HepG2 (cell line): ENCODE data around the gene ADPRHL1. TPM values are rescaled to one million over a fixed set of nuclear protein-coding genes. Genes with fewer than 3 reads are reported as not detected.
"Not testable (repeated sequence)": the region's sequence is repeated elsewhere in the genome, so short reads cannot be mapped to it uniquely, and the experiment has no call there.

Experiments
- ATAC-seq: fragments of 200-7000 bp; cut with Tn5 transposase; 3 replicates; pipeline ENCODE4 v1.9.1; 2020; ENCODE audit warnings: mild to moderate bottlenecking, moderate library complexity
- BruUV-seq: library from RNA; stranded (reverse); fragments of 400-500 nt; replicated peaks from 2 replicates; lab custom pipeline; 2021; lab: Mats Ljungman, UMichigan
- CTCF ChIA-PET: fragments of 300-600 bp; formaldehyde crosslinking; extraction: SDS; loops from one replicate; lab custom pipeline; 2021; ENCODE audit warnings: low total read pairs, inconsistent platforms, low intra/inter-chr PET ratio; lab: Yijun Ruan, JAX
- POLR2A ChIA-PET: fragments of 350-600 bp; sonication (Branson Sonifier 250); formaldehyde crosslinking; loops from one replicate; lab custom pipeline; 2020; ENCODE audit warnings: antibody characterized with exemption, inconsistent platforms; lab: Yijun Ruan, JAX
- DNase-seq: peaks from one replicate; pipeline ENCODE4 v3.0.0-alpha.2; 2015; ENCODE audit warnings: low spot score
- FAIRE-seq: peaks from 3 replicates; lab custom pipeline; 2011; peaks lifted over from hg19 to GRCh38; lab: Jason Lieb, UNC
- H2AFZ ChIP-seq: one replicate; pipeline ENCODE4 v1.6.1; 2011; ENCODE audit warnings: low read length, inconsistent platforms
- H3K27ac ChIP-seq: fragments of 300-600 bp; 3 replicates; pipeline ENCODE4 v1.8.0; 2011; ENCODE audit warnings: mixed run types, mild to moderate bottlenecking, mixed read lengths, low read length, inconsistent platforms; ENCODE audit not compliant: insufficient read depth; ENCODE audit errors: extremely low read length
- H3K27me3 ChIP-seq, 2 experiments: fragments of 200-600 bp in 1 of 2; 2 replicates in 1 of 2; 3 replicates in 1 of 2; pipeline versions ENCODE4 v1.6.0 to v1.8.0; 2011; ENCODE audit warnings: low read length in 2 of 2, mild to moderate bottlenecking in 2 of 2, moderate library complexity in 2 of 2, inconsistent platforms in 1 of 2; ENCODE audit not compliant: insufficient read depth in 2 of 2, control insufficient read depth in 1 of 2
- H3K36me3 ChIP-seq, 2 experiments: fragments of 200-600 bp in 1 of 2; replicated peaks in 1 of 2; 2 replicates in 1 of 2; 3 replicates in 1 of 2; pipeline versions ENCODE4 v1.5.1 to v1.8.0; 2011; ENCODE audit warnings: low read length in 2 of 2, inconsistent platforms in 1 of 2; ENCODE audit not compliant: insufficient read depth in 2 of 2, control insufficient read depth in 1 of 2
- H3K4me1 ChIP-seq: 2 replicates; pipeline ENCODE4 v1.5.1; 2012; ENCODE audit warnings: low read length, inconsistent platforms; ENCODE audit not compliant: insufficient read depth
- H3K4me2 ChIP-seq: 2 replicates; pipeline ENCODE4 v1.6.0; 2011; ENCODE audit warnings: low read depth, low read length, inconsistent platforms
- H3K4me3 ChIP-seq, 3 experiments: fragments of 200-600 bp in 1 of 3; sonication (generic), shearing (Covaris generic) in 1 of 3; replicated peaks in 1 of 3; 2 replicates each; pipeline ENCODE4 v1.5.1; 2011 to 2016; ENCODE audit warnings: low read length in 3 of 3, inconsistent platforms in 2 of 3, low read depth in 2 of 3, mild to moderate bottlenecking in 2 of 3, control low read depth in 1 of 3, mixed read lengths in 1 of 3; ENCODE audit not compliant: insufficient read depth in 1 of 3
- H3K79me2 ChIP-seq: one replicate; pipeline ENCODE4 v1.6.1; 2011; ENCODE audit warnings: low read length, inconsistent platforms; ENCODE audit not compliant: insufficient read depth
- H3K9ac ChIP-seq: 2 replicates; pipeline ENCODE4 v1.6.0; 2011; ENCODE audit warnings: mild to moderate bottlenecking, low read depth, low read length, inconsistent platforms; ENCODE audit not compliant: insufficient read depth
- H3K9me3 ChIP-seq: 2 replicates; pipeline ENCODE4 v1.5.1; 2012; ENCODE audit warnings: mild to moderate bottlenecking, low read length
- H4K20me1 ChIP-seq: 2 replicates; pipeline ENCODE4 v1.6.0; 2011; ENCODE audit warnings: inconsistent platforms, mild to moderate bottlenecking, low read length, moderate library complexity; ENCODE audit not compliant: insufficient read depth
- ELF4 ChIP-seq: sonication (generic); formaldehyde crosslinking; IDR thresholded peaks from 2 replicates; pipeline ENCODE4 v1.5.0; 2020; ENCODE audit warnings: missing genetic modification reagents, mild to moderate bottlenecking, moderate library complexity, borderline replicate concordance
- HDAC6 ChIP-seq: fragments of 200-600 bp; sonication (generic); IDR thresholded peaks from 2 replicates; pipeline ENCODE4 v1.7.0; 2017; ENCODE audit warnings: mild to moderate bottlenecking, antibody characterized with exemption, low read length, low read depth
- KMT2A ChIP-seq: sonication (generic); formaldehyde crosslinking; IDR thresholded peaks from 2 replicates; pipeline ENCODE4 v1.4.0; 2020; ENCODE audit warnings: missing genetic modification reagents
- RBM39 ChIP-seq: fragments of 200-400 bp; formaldehyde crosslinking; IDR thresholded peaks from one replicate; pipeline ENCODE4 v1.6.1; 2018; ENCODE audit warnings: antibody characterized with exemption, mild to moderate bottlenecking, low read depth, low read length; ENCODE audit not compliant: poor library complexity, severe bottlenecking
- RFXAP ChIP-seq: sonication (generic); formaldehyde crosslinking; IDR thresholded peaks from 2 replicates; pipeline ENCODE4 v1.4.0; 2020; ENCODE audit warnings: missing genetic modification reagents, borderline replicate concordance
- SYNCRIP ChIP-seq: fragments of 200-400 bp; formaldehyde crosslinking; IDR thresholded peaks from 2 replicates; pipeline ENCODE4 v1.6.1; 2018; ENCODE audit warnings: mild to moderate bottlenecking, low read depth, low read length; ENCODE audit not compliant: insufficient read depth
- TAF1 ChIP-seq: sonication (generic); formaldehyde crosslinking; IDR thresholded peaks from 2 replicates; pipeline ENCODE4 v1.4.0; 2020; ENCODE audit warnings: missing genetic modification reagents
- WGBS: methylation state at CpG from one replicate; pipeline ENCODE4 v1.1.6; 2017; ENCODE audit warnings: low lambda C conversion rate; 5-methylcytosine and 5-hydroxymethylcytosine counted together
- in situ Hi-C: cut with HindIII; loops from 2 replicates; pipeline ENCODE4 v1.10.0; 2017; ENCODE audit warnings: low pct_unique_long_range_greater_than_20kb; ENCODE audit not compliant: extremely low pct_ligation_motif_present
- intact Hi-C: fragments of 100-400 bp; cut with micrococcal nuclease; formaldehyde crosslinking; loops from one replicate; pipeline ENCODE4 v1.10.0; 2022; ENCODE audit not compliant: unreplicated experiment
- polyA plus RNA-seq, 8 experiments: library from polyadenylated mRNA; depleted of rRNA in 3 of 8; stranded (reverse) in 7 of 8; unstranded in 1 of 8; fragments of >200 nt; fragmentation: Illumina TruSeq in 4 of 8; extraction: Trizol in 4 of 8; gene quantifications; 2 replicates each; pipeline versions ENCODE4 v1.2.1 to v1.2.3, GENCODE V29; 2011 to 2016; ENCODE audit warnings: low read depth in 4 of 8, missing spikeins in 1 of 8, mixed read lengths in 1 of 8; ENCODE audit not compliant: insufficient read depth in 1 of 8
- total RNA-seq, 5 experiments: library from RNA; depleted of rRNA; stranded (reverse); fragments of >200 nt; fragmentation: Illumina TruSeq; extraction: Trizol; gene quantifications; 2 replicates each; pipeline ENCODE4 v1.2.3, GENCODE V29; 2016; ENCODE audit warnings: low read depth in 1 of 5
- TF ChIP-seq, protein P1 (sequence below): sonication (generic); formaldehyde crosslinking; IDR thresholded peaks from 2 replicates; pipeline ENCODE4 v1.4.0; 2020; ENCODE audit warnings: missing genetic modification reagents

The ADPRHL1 gene
- total and polyA plus RNA-seq, 2 of the 13 experiments (the other 11 are each of a cell fraction or from before 2014, with no cell fraction given), result 0.34 to 0.40 TPM

DNA sequence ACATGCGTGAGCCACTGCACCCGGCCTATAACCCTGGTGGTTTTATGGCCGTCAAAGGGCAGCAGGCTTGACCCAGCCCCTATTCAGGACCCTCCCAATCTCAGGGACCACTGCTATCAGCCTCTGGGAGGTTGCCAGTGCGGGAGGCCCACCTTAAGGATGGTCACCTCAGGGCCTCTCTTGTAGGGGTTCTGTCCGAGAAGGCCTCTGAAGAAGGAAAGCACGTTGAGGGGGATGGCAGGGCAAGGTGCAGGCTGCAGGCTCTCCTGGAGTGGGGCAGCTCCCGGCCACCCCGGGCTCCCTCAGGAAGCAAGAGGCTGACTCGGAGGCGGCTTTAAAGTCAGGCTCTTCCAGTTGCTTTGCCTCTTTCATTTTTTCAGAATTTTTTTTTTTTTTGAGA is 83.4 kb downstream of the ADPRHL1 start:
- H3K9me3 ChIP-seq, result no peaks in the 10 kb centered on the region
- DNase-seq (no peak), FAIRE-seq (no peak)
- peaks cover 23% of the 10 kb centered on the region for H3K4me1 ChIP-seq
- intact Hi-C loops, result no loop called here
- no peak overlapping the region for H3K27ac ChIP-seq
- no peak overlapping the region for H3K4me3 ChIP-seq
- no peaks in the 10 kb centered on the region for H4K20me1 ChIP-seq
- ChIA-PET POLR2A (no interaction called here), CTCF (no interaction called here)
- no peaks in the 10 kb centered on the region for H3K36me3 ChIP-seq
- TF ChIP-seq RFXAP (CRISPR knock-in tag) (no peak), RBM39 (no peak), ELF4 (no peak), SYNCRIP (no peak), HDAC6 (no peak), TAF1 (CRISPR knock-in tag) (no peak)
- TF ChIP-seq, all 625 proteins: peak for 0
- Histone ChIP-seq H3K79me2 (no peaks in the 10 kb centered on the region), H3K4me2 (no peak overlapping the region), H3K27me3 (peaks cover 8 to 35% of the 10 kb centered on the region in 2 experiments; a peak in 4 of 5 replicates), H3K9ac (no peak overlapping the region), H2AFZ (no peak overlapping the region)
- no TSS peak for BruUV-seq
- in situ Hi-C loops, result no loop called here
- 50% methylated on average over 8 of the region's 10 CpGs for WGBS
- no peak for ATAC-seq

DNA sequence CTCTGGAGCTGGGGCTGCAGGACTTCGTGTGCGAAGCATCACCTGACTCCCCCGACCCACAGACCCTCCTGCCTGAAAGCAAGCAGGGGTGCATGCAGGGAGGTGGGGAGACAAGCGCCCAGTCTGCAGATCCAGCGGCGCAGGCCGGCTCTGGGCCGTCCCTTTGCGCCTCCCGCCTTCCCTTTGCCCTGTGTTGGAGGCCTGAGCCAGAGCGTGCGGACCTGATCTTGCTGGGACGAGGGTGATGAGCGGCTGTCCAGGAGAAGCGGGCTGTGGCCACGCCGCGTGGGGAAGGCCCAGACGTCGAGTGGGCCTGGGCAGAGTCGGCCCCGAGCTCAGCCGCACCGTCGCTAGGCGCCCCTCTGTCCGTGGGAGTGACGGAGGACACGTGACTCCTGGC is 84.1 kb downstream of the ADPRHL1 start:
- no peaks in the 10 kb centered on the region for H4K20me1 ChIP-seq
- no peaks in the 10 kb centered on the region for H3K36me3 ChIP-seq
- no peaks in the 10 kb centered on the region for H3K9me3 ChIP-seq
- WGBS, result 73% methylated on average over 25 of the region's 29 CpGs
- peaks cover 28% of the 10 kb centered on the region for H3K4me1 ChIP-seq
- BruUV-seq, result no TSS peak
- no peak overlapping the region for H3K9ac ChIP-seq
- no peak overlapping the region for H2AFZ ChIP-seq
- in situ Hi-C loops (no loop called here), intact Hi-C loops (no loop called here)
- H3K27me3 ChIP-seq, result peaks cover 7 to 32% of the 10 kb centered on the region in 2 experiments; a peak in 4 of 5 replicates
- no peaks in the 10 kb centered on the region for H3K79me2 ChIP-seq
- no peak for TF ChIP-seq KMT2A (CRISPR knock-in tag)
- TF ChIP-seq, protein P1, sequence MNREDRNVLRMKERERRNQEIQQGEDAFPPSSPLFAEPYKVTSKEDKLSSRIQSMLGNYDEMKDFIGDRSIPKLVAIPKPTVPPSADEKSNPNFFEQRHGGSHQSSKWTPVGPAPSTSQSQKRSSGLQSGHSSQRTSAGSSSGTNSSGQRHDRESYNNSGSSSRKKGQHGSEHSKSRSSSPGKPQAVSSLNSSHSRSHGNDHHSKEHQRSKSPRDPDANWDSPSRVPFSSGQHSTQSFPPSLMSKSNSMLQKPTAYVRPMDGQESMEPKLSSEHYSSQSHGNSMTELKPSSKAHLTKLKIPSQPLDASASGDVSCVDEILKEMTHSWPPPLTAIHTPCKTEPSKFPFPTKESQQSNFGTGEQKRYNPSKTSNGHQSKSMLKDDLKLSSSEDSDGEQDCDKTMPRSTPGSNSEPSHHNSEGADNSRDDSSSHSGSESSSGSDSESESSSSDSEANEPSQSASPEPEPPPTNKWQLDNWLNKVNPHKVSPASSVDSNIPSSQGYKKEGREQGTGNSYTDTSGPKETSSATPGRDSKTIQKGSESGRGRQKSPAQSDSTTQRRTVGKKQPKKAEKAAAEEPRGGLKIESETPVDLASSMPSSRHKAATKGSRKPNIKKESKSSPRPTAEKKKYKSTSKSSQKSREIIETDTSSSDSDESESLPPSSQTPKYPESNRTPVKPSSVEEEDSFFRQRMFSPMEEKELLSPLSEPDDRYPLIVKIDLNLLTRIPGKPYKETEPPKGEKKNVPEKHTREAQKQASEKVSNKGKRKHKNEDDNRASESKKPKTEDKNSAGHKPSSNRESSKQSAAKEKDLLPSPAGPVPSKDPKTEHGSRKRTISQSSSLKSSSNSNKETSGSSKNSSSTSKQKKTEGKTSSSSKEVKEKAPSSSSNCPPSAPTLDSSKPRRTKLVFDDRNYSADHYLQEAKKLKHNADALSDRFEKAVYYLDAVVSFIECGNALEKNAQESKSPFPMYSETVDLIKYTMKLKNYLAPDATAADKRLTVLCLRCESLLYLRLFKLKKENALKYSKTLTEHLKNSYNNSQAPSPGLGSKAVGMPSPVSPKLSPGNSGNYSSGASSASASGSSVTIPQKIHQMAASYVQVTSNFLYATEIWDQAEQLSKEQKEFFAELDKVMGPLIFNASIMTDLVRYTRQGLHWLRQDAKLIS, result no peak
- FAIRE-seq (no peak), ATAC-seq (no peak), DNase-seq (no peak)
- ChIA-PET POLR2A (no interaction called here), CTCF (no interaction called here)
- no peak overlapping the region for H3K4me2 ChIP-seq
- H3K4me3 ChIP-seq, result no peak overlapping the region
- H3K27ac ChIP-seq, result no peak overlapping the region

DNA sequence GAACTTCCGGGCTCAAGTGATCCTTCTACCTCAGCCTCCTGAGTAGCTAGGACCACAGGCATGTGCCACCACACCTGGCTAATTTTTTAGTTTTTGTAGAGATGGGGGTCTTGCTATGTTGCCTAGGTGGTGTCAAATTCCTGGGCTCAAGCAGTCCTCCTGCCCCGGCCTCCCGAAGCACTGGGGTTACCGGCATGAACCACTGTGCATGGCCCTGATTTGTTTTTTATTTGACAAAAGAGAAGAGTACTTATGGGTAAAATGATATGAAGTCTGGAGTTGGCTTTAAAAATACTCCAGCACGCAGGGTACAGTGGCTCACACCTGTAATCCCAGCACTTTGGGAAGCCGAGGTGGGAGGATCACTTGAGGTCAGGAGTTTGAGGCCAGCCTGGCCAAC is 84.9 kb downstream of the ADPRHL1 start:
- not testable (repeated sequence) for H3K4me3 ChIP-seq, FAIRE-seq

More for the DNA sequence above, 84.9 kb downstream of the ADPRHL1 start:
- H3K79me2 ChIP-seq, CTCF ChIA-PET, BruUV-seq, H2AFZ ChIP-seq, in situ Hi-C loops, H3K36me3 ChIP-seq, H3K27ac ChIP-seq, intact Hi-C loops, H3K9ac ChIP-seq, DNase-seq, H4K20me1 ChIP-seq, ATAC-seq, H3K9me3 ChIP-seq, H3K4me2 ChIP-seq, POLR2A ChIA-PET: not testable (repeated sequence)
- peaks cover 7 to 24% of the 10 kb centered on the region in 2 experiments; a peak in 4 of 5 replicates for H3K27me3 ChIP-seq
- H3K4me1 ChIP-seq, result peaks cover 28% of the 10 kb centered on the region
- 70% methylated on average over 6 of the region's 6 CpGs for WGBS
